ENCODE measurements around the gene OOSP2. TPM values are rescaled to one million over a fixed set of nuclear protein-coding genes. Genes with fewer than 3 reads are reported as not detected.

Gene OOSP2
- total RNA-seq, 8 experiments from 2014 or later, result 0.08 TPM; not detected in 7

DNA sequence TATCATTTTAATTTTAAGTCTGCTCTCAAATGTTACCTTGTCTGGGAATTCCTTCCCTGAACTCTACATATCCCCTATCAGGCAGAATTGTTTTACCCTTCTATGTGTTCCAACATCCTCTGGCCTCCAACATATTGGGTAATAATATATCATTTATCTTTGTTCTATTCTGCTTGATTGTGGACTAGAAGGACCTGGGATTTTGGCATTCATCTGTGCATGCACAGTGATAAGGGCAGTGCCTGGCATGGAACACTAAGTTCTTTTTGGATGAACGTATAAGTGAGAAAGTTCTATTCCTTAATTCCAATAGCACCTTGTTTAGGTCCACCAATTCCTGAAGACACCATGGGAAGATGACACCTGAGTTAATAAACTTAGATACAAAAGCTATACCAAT, 47.0 kb downstream of the OOSP2 start:
- 44 to 75% (median 75%) methylated on average over 1 of the region's 1 CpG; no CpG with 5 or more reads in 7 of the 10 experiments for WGBS, 10 experiments
- in situ Hi-C loops (cut with MboI; ENCODE audit: low pct_unique_long_range_greater_than_20kb in 2 of 9, low sequenced_read_pairs in 9 of 9, unreplicated experiment in 9 of 9), result no loop called here
- ATAC-seq (replicated peaks in 6 of 8), result no peak
- Histone ChIP-seq H3K4me3 (no peak overlapping the region), H3K27ac (no peak overlapping the region), H3K4me1 (replicated peaks in 1 of 2) (no peaks in the 10 kb centered on the region)

DNA sequence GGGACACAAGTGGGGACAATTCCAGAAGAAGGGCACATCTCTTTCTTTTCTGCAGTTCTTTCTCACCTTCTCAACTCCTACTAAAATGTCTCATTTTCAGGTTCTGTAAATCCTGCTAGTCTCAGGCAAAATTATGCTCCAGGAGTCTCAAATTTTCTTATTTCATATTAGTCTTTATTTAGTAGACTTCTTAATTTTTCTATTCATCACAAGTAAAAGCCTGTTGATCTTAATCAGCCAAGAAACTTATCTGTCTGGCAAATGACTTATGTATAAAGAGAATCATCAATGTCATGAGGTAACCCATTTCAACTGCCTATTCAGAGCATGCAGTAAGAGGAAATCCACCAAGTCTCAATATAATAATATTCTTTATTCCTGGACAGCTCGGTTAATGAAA, 48.2 kb downstream of the OOSP2 start, which contains the start of gene MS4A2:
Gene MS4A2 (plus strand): TSS at position 301 of the 400 bp plus-strand sequence. CDS start 102 bp downstream, outside the sequence.
- no peak for ATAC-seq (replicated peaks in 6 of 8)
- H3K4me1 ChIP-seq (replicated peaks in 1 of 2), result no peaks in the 10 kb centered on the region
- WGBS, 10 experiments, result 0 to 100% (median 54%) methylated on average over 1 of the region's 1 CpG; no CpG with 5 or more reads in 2 of the 10 experiments
- H3K27ac ChIP-seq, result no peak within 1 kb of the TSS
- in situ Hi-C loops (cut with MboI; ENCODE audit: low pct_unique_long_range_greater_than_20kb in 2 of 9, low sequenced_read_pairs in 9 of 9, unreplicated experiment in 9 of 9), result no loop called here
- no peak within 1 kb of the TSS for H3K4me3 ChIP-seq

DNA sequence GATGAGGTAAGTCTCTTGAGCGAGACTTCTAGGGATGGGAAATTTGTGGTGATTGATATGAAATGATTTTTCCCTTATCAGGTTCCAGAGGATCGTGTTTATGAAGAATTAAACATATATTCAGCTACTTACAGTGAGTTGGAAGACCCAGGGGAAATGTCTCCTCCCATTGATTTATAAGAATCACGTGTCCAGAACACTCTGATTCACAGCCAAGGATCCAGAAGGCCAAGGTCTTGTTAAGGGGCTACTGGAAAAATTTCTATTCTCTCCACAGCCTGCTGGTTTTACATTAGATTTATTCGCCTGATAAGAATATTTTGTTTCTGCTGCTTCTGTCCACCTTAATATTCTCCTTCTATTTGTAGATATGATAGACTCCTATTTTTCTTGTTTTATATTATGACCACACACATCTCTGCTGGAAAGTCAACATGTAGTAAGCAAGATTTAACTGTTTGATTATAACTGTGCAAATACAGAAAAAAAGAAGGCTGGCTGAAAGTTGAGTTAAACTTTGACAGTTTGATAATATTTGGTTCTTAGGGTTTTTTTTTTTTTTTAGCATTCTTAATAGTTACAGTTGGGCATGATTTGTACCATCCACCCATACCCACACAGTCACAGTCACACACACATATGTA, 55.4 kb downstream of the OOSP2 start:
- Histone ChIP-seq H3K4me1 (replicated peaks in 1 of 2) (no peaks in the 10 kb centered on the region), H3K4me3 (no peak overlapping the region), H3K27ac (no peak overlapping the region)
- 0 to 93% (median 47%) methylated on average over 1 to 4 of the region's 4 CpGs for WGBS, 10 experiments
- ATAC-seq (replicated peaks in 6 of 8), result no peak
- in situ Hi-C loops (cut with MboI; ENCODE audit: low pct_unique_long_range_greater_than_20kb in 2 of 9, low sequenced_read_pairs in 9 of 9, unreplicated experiment in 9 of 9), result no loop called here

DNA sequence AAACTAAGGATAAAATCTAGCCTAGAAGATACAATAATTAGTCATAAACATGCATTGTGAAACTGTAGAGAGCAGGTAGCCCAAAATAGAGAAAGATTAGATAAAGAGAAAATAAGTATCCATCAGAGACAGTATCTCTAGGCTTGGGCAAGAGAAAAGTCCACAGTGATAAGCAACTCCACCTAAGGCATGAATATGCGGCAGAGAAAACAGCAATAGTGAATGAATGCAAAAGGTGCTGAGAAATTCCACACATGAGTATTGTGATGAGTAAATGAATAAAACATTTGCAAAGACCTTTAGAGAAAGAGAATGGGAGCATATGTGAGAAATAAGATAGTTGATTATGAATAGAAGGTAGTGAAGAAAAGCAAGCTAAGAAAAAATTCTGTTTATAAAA, 57.0 kb downstream of the OOSP2 start:
- 39 to 100% (median 81%) methylated on average over 1 of the region's 1 CpG; no CpG with 5 or more reads in 3 of the 10 experiments for WGBS, 10 experiments
- Histone ChIP-seq H3K27ac (no peak overlapping the region), H3K4me1 (replicated peaks in 1 of 2) (no peaks in the 10 kb centered on the region), H3K4me3 (no peak overlapping the region)
- in situ Hi-C loops (cut with MboI; ENCODE audit: low pct_unique_long_range_greater_than_20kb in 2 of 9, low sequenced_read_pairs in 9 of 9, unreplicated experiment in 9 of 9), result no loop called here
- ATAC-seq (replicated peaks in 6 of 8), result peak in 2 of 8 experiments; percentile 60 to 80

Other genes starting within 250 kb of the OOSP2 start
- gene MRPL16, start 229.6 kb upstream of the OOSP2 start, total RNA-seq, result 10 to 100 TPM; 16.5 to 70.2 (median 29.9) TPM
- gene CBLIF, start 194.9 kb upstream of the OOSP2 start, total RNA-seq, result not detected
- gene TCN1, start 173.9 kb upstream of the OOSP2 start, total RNA-seq, result 1 to 10 TPM in 2 of 8 experiments, under 1 TPM in 1, not detected in 5; 0.99 to 3.2 (median 1.7) TPM
- gene OOSP3, start 161.6 kb upstream of the OOSP2 start, total RNA-seq, result not detected
- not detected for gene OOSP1, start 102.0 kb upstream of the OOSP2 start, total RNA-seq
- gene OOSP4A, start 76.4 kb upstream of the OOSP2 start, total RNA-seq, result not detected
- not detected for gene OOSP4B, start 23.2 kb upstream of the OOSP2 start, total RNA-seq
- gene MS4A3, start 16.3 kb downstream of the OOSP2 start, total RNA-seq, result under 1 TPM in 1 of 8 experiments, not detected in 7; 0.33 TPM
- gene MS4A2, start 48.3 kb downstream of the OOSP2 start, total RNA-seq, result under 1 TPM in 4 of 8 experiments, not detected in 4; 0.09 to 0.52 (median 0.14) TPM
- 1 to 10 TPM in 1 of 8 experiments, under 1 TPM in 4, not detected in 3; 0.13 to 1.6 (median 0.36) TPM for gene MS4A6A, start 142.7 kb downstream of the OOSP2 start, total RNA-seq
- under 1 TPM in 1 of 8 experiments, not detected in 7; 0.81 TPM for gene MS4A4E, start 202.7 kb downstream of the OOSP2 start, total RNA-seq
- under 1 TPM in 2 of 8 experiments, not detected in 6; 0.14 to 0.33 TPM for gene MS4A4A, start 240.3 kb downstream of the OOSP2 start, total RNA-seq

All from motor neuron (in vitro differentiated cells).